ENCODE data around the gene GLYR1. TPM values are rescaled to one million over a fixed set of nuclear protein-coding genes. Genes with fewer than 3 reads are reported as not detected.

Gene GLYR1
- total and polyA plus RNA-seq, 9 of the 15 experiments (the other 6 are each of a cell fraction or from before 2014, with no cell fraction given) = 6.7 to 99.2 (median 60.2) TPM

DNA sequence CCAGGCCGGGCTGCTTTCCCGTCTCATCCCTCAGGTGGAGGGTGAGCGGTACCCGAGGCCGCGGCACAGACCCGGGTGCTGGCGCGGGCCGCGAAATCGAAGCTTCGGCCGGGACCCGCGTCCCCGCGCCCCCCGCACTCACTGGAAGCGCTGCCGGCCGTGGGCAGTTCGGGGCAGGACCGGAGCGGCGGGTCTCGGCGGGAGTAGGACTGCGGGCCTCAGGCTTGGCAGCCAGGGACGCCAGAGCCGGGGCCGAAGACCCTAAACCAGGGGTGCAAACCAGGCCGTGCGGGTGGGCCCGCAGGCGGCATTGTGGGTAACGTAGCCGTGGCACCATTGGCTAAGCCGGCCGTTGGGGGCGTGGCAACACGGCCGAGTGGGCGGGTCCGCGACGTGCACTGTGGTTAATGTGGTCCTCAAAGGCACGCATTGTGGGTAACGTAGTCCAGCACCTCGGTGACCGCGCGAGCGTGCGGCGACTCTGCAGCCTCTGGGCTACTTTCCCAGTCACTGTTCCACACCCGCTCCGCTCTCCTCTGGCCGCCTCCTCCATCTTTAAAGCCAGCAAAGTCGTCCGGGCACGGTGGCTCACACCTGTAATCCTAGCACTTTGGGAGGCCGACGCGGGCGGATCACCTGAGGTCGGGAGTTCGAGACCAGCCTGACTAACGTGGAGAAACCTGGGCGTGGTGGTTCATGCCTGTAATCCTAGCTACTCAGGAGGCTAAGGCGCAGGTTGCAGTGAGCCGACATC is 80.0 kb downstream of the GLYR1 start, which contains the start of gene ZNF500 (continued):
- TF ChIP-seq STAT6 (CRISPR knock-in tag; IDR thresholded peaks at IDR 0.05) (no peak), THRB (CRISPR knock-in tag; conservative IDR thresholded peaks at IDR 0.05) (no peak), KLF1 (tag; IDR thresholded peaks at IDR 0.05) (no peak), NFE2 (IDR thresholded peaks at IDR 0.05; ENCODE audit: low read depth) (no peak), FOXJ2 (tag; IDR thresholded peaks at IDR 0.05) (no peak; the same call in 1 of the 2 replicates), ZNF75A (CRISPR knock-in tag; IDR thresholded peaks at IDR 0.05) (no peak), ZC3H4 (CRISPR knock-in tag; IDR thresholded peaks at IDR 0.05; ENCODE audit: borderline replicate concordance) (no peak), ZNF197 (CRISPR knock-in tag; IDR thresholded peaks at IDR 0.05; ENCODE audit: low read depth) (no peak; the same call in 1 of the 2 replicates), MCM7 (IDR thresholded peaks at IDR 0.05) (no peak), NCOA2 (IDR thresholded peaks at IDR 0.05; ENCODE audit: partially characterized antibody in 2 of 2) (no peak), E2F4 (CRISPR knock-in tag; IDR thresholded peaks at IDR 0.05; ENCODE audit: low read depth) (no peak), ZNF668 (CRISPR knock-in tag; IDR thresholded peaks at IDR 0.05) (no peak), SMC3 (conservative IDR thresholded peaks at IDR 0.05; ENCODE audit: insufficient read depth, low read depth, low read length) (no peak), TGIF2 (CRISPR knock-in tag; IDR thresholded peaks at IDR 0.05) (no peak), BRCA1 (IDR thresholded peaks at IDR 0.05) (no peak), BRCA1 (CRISPR knock-in tag; IDR thresholded peaks at IDR 0.05) (no peak), ZNF41 (CRISPR knock-in tag; conservative IDR thresholded peaks at IDR 0.05) (no peak), MECOM (CRISPR knock-in tag; IDR thresholded peaks at IDR 0.05) (no peak)
- TF ChIP-seq, protein P1, sequence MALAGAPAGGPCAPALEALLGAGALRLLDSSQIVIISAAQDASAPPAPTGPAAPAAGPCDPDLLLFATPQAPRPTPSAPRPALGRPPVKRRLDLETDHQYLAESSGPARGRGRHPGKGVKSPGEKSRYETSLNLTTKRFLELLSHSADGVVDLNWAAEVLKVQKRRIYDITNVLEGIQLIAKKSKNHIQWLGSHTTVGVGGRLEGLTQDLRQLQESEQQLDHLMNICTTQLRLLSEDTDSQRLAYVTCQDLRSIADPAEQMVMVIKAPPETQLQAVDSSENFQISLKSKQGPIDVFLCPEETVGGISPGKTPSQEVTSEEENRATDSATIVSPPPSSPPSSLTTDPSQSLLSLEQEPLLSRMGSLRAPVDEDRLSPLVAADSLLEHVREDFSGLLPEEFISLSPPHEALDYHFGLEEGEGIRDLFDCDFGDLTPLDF (CRISPR knock-in tag; IDR thresholded peaks at IDR 0.05) = no peak
- TF ChIP-seq, protein P2, sequence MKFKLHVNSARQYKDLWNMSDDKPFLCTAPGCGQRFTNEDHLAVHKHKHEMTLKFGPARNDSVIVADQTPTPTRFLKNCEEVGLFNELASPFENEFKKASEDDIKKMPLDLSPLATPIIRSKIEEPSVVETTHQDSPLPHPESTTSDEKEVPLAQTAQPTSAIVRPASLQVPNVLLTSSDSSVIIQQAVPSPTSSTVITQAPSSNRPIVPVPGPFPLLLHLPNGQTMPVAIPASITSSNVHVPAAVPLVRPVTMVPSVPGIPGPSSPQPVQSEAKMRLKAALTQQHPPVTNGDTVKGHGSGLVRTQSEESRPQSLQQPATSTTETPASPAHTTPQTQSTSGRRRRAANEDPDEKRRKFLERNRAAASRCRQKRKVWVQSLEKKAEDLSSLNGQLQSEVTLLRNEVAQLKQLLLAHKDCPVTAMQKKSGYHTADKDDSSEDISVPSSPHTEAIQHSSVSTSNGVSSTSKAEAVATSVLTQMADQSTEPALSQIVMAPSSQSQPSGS (CRISPR knock-in tag; IDR thresholded peaks at IDR 0.05) = no peak

Data from K562 (cell line).